Fibroblast of villous mesenchyme (primary cell): Measurements from ENCODE around the gene TBCE. TPM values are rescaled to one million over a fixed set of nuclear protein-coding genes. Genes with fewer than 3 reads are reported as not detected.

Experiments used
- DNase-seq: peaks from one replicate; pipeline ENCODE4 v3.0.0-alpha.2; 2010; ENCODE audit warnings: low read depth
- H3K4me3 ChIP-seq: 2 replicates; pipeline ENCODE4 v1.5.1; 2011; ENCODE audit warnings: low read depth, mild to moderate bottlenecking, low read length
- CTCF ChIP-seq: IDR thresholded peaks from 2 replicates; pipeline ENCODE4 v1.5.1; 2012; ENCODE audit warnings: low read depth, mild to moderate bottlenecking, low read length; ENCODE audit not compliant: insufficient read depth
- total RNA-seq: library from RNA; depleted of rRNA; stranded (reverse); fragments of >200 nt; gene quantifications from 2 replicates; pipeline ENCODE4 v1.2.3, GENCODE V29; 2012

TBCE gene
- total RNA-seq, 1 donor: 28.5 TPM

GRCh38 chr1:235427447-235427846, 60.2 kb downstream of the TBCE start:
- no peak for TF ChIP-seq CTCF
- no peak for DNase-seq
- no peak overlapping the region for H3K4me3 ChIP-seq

GRCh38 chr1:235429143-235429542, 61.9 kb downstream of the TBCE start:
- DNase-seq: no peak
- TF ChIP-seq CTCF: no peak
- H3K4me3 ChIP-seq: no peak overlapping the region

GRCh38 chr1:235430991-235431390, 63.8 kb downstream of the TBCE start:
- no peak for DNase-seq
- no peak overlapping the region for H3K4me3 ChIP-seq
- no peak for TF ChIP-seq CTCF

GRCh38 chr1:235434001-235434400, 66.8 kb downstream of the TBCE start:
- no peak for TF ChIP-seq CTCF
- no peak for DNase-seq
- H3K4me3 ChIP-seq: no peak overlapping the region

GRCh38 chr1:235441159-235441685, 74.0 kb downstream of the TBCE start:
- no peak for TF ChIP-seq CTCF
- no peak for DNase-seq
- H3K4me3 ChIP-seq: no peak overlapping the region

GRCh38 chr1:235442788-235443429, 75.7 kb downstream of the TBCE start:
- no peak for TF ChIP-seq CTCF
- H3K4me3 ChIP-seq: no peak overlapping the region
- peak; percentile 76 for DNase-seq

- no peak for TF ChIP-seq CTCF
- no peak for DNase-seq
- no peak overlapping the region for H3K4me3 ChIP-seq
Observed at GRCh38 chr1:235448616-235449015, 81.4 kb downstream of the TBCE start.
